ENCODE data around the gene BMPER.

DNA sequence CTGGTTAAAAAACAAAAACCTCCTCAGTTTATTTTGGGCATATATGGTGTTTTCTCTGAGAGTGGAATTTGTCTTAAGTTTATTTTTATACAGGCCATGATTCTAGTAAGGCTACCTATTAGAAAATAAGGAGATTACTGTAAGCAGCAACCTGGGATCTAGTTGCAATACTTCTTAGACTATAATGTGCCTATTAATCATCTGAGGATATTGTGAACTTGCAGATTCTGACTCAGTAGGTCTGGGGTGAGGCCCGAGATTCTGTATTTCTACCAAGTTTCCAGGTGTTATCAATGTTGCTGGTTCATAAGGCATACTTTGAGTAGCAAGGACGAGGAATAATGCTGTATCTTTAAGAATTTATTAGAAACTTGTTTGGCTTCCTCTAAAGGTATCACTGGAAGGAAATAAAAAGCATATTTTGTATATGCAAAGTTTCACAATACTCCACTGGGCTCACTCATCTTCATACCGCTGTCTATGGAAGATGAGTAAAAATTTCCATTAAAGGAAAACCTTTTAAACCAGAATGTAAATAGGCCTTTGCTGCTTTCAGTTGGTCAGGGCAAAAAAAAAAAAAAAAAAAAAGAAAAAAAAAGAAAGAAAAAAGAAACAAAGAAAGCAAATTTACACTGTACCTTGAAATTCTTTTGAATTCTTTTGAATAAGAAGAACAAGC is 105.8 kb downstream of the BMPER start:
- TF ChIP-seq POLR2AphosphoS5 (IDR thresholded peaks at IDR 0.05; ENCODE audit: borderline replicate concordance, low read depth, low read length) (no peak), EZH2 (IDR thresholded peaks at IDR 0.05) (no peak)

Data from SK-N-MC (cell line).